ENCODE results near the gene CASQ1. TPM values are rescaled to one million over a fixed set of nuclear protein-coding genes. Genes with fewer than 3 reads are reported as not detected.

The CASQ1 gene
- total RNA-seq, 3 donors from 2014 or later (not counting 1 experiment from before 2014, with no cell fraction given): not detected

- Mint-ChIP-seq H3K4me3 (no peak overlapping the region), H3K27me3 (ENCODE audit: low read depth in 2 of 2) (peaks cover 11 to 12% of the 10 kb centered on the region in 2 donors), H3K27ac (no peak overlapping the region), H3K4me1 (no peaks in the 10 kb centered on the region), H3K9me3 (no peaks in the 10 kb centered on the region), H3K36me3 (no peaks in the 10 kb centered on the region)
- H3K36me3 ChIP-seq (ENCODE audit: control insufficient read depth, insufficient read depth, low read length): no peaks in the 10 kb centered on the region
- no peak for TF ChIP-seq CTCF (IDR thresholded peaks at IDR 0.05)
- H3K27ac ChIP-seq (ENCODE audit: low read length): no peak overlapping the region
- ATAC-seq (no peak), DNase-seq (no peak)
- H3K9me3 ChIP-seq (ENCODE audit: control insufficient read depth, insufficient read depth, low read length): no peaks in the 10 kb centered on the region
- H3K4me1 ChIP-seq (ENCODE audit: control insufficient read depth, insufficient read depth, low read length): peaks cover 4% of the 10 kb centered on the region
- no peak overlapping the region for H3K4me3 ChIP-seq (ENCODE audit: low read length)
- 85% methylated on average over 2 of the region's 3 CpGs for WGBS (ENCODE audit: insufficient coverage)
- H3K27me3 ChIP-seq (ENCODE audit: control insufficient read depth, insufficient read depth, low read length): no peaks in the 10 kb centered on the region
- intact Hi-C loops (cut with micrococcal nuclease): no loop called here
Measured at GRCh38 chr1:160158031-160158430, 32.3 kb upstream of the CASQ1 start.

- WGBS (ENCODE audit: insufficient coverage): 88% methylated on average over 4 of the region's 4 CpGs
- no peaks in the 10 kb centered on the region for H3K4me1 Mint-ChIP-seq
- Histone ChIP-seq H3K9me3 (ENCODE audit: control insufficient read depth, insufficient read depth, low read length) (no peaks in the 10 kb centered on the region), H3K36me3 (ENCODE audit: control insufficient read depth, insufficient read depth, low read length) (no peaks in the 10 kb centered on the region), H3K4me3 (ENCODE audit: low read length) (no peak overlapping the region), H3K27me3 (ENCODE audit: control insufficient read depth, insufficient read depth, low read length) (no peaks in the 10 kb centered on the region), H3K4me1 (ENCODE audit: control insufficient read depth, insufficient read depth, low read length) (peaks cover 4% of the 10 kb centered on the region), H3K27ac (ENCODE audit: low read length) (no peak overlapping the region)
- no peaks in the 10 kb centered on the region for H3K9me3 Mint-ChIP-seq
- H3K4me3 Mint-ChIP-seq: no peak overlapping the region
- no peak overlapping the region for H3K27ac Mint-ChIP-seq
- ATAC-seq (no peak), DNase-seq (no peak)
- H3K27me3 Mint-ChIP-seq (ENCODE audit: low read depth in 2 of 2): peaks cover 11 to 13% of the 10 kb centered on the region in 2 donors
- TF ChIP-seq CTCF (IDR thresholded peaks at IDR 0.05): no peak
- H3K36me3 Mint-ChIP-seq: no peaks in the 10 kb centered on the region
- intact Hi-C loops (cut with micrococcal nuclease): no loop called here
Measured at GRCh38 chr1:160158534-160158933, 31.8 kb upstream of the CASQ1 start.

GRCh38 chr1:160159846-160160245 lies 30.5 kb upstream of the CASQ1 start:
- Mint-ChIP-seq H3K27ac (no peak overlapping the region), H3K27me3 (ENCODE audit: low read depth in 2 of 2) (peaks cover 12 to 26% of the 10 kb centered on the region in 2 donors), H3K4me1 (no peaks in the 10 kb centered on the region), H3K9me3 (no peaks in the 10 kb centered on the region), H3K4me3 (no peak overlapping the region), H3K36me3 (no peaks in the 10 kb centered on the region)
- no peak for TF ChIP-seq CTCF (IDR thresholded peaks at IDR 0.05)
- H3K4me3 ChIP-seq (ENCODE audit: low read length): no peak overlapping the region
- H3K36me3 ChIP-seq (ENCODE audit: control insufficient read depth, insufficient read depth, low read length): no peaks in the 10 kb centered on the region
- peaks cover 7% of the 10 kb centered on the region for H3K4me1 ChIP-seq (ENCODE audit: control insufficient read depth, insufficient read depth, low read length)
- no peak for DNase-seq
- H3K9me3 ChIP-seq (ENCODE audit: control insufficient read depth, insufficient read depth, low read length): no peaks in the 10 kb centered on the region
- intact Hi-C loops (cut with micrococcal nuclease): no loop called here
- no peak overlapping the region for H3K27ac ChIP-seq (ENCODE audit: low read length)
- no peaks in the 10 kb centered on the region for H3K27me3 ChIP-seq (ENCODE audit: control insufficient read depth, insufficient read depth, low read length)
- no peak for ATAC-seq

- WGBS (ENCODE audit: insufficient coverage): 76% methylated on average over 5 of the region's 6 CpGs
- DNase-seq (no peak), ATAC-seq (no peak)
- no peaks in the 10 kb centered on the region for H3K9me3 ChIP-seq (ENCODE audit: control insufficient read depth, insufficient read depth, low read length)
- H3K27me3 Mint-ChIP-seq (ENCODE audit: low read depth in 2 of 2): peaks cover 13 to 28% of the 10 kb centered on the region in 2 donors
- intact Hi-C loops (cut with micrococcal nuclease): no loop called here
- H3K36me3 Mint-ChIP-seq: no peaks in the 10 kb centered on the region
- peaks cover under 1% of the 10 kb centered on the region for H3K27me3 ChIP-seq (ENCODE audit: control insufficient read depth, insufficient read depth, low read length)
- peaks cover 22% of the 10 kb centered on the region for H3K4me1 ChIP-seq (ENCODE audit: control insufficient read depth, insufficient read depth, low read length)
- peaks cover 10% of the 10 kb centered on the region in 2 donors for H3K4me1 Mint-ChIP-seq
- no peaks in the 10 kb centered on the region for H3K9me3 Mint-ChIP-seq
- H3K4me3 Mint-ChIP-seq: no peak overlapping the region
- H3K4me3 ChIP-seq (ENCODE audit: low read length): no peak overlapping the region
- no peak overlapping the region for H3K27ac Mint-ChIP-seq
- H3K27ac ChIP-seq (ENCODE audit: low read length): no peak overlapping the region
- TF ChIP-seq CTCF (IDR thresholded peaks at IDR 0.05): no peak
- H3K36me3 ChIP-seq (ENCODE audit: control insufficient read depth, insufficient read depth, low read length): no peaks in the 10 kb centered on the region
Measured at GRCh38 chr1:160161965-160162705, 28.2 kb upstream of the CASQ1 start.

All from natural killer cell (primary cell).